ENCODE results near the gene SZRD1.

SZRD1 gene

GRCh38 chr1:16441282-16441665 is 74.2 kb downstream of the SZRD1 start:
- DNase-seq, result no peak

DNA sequence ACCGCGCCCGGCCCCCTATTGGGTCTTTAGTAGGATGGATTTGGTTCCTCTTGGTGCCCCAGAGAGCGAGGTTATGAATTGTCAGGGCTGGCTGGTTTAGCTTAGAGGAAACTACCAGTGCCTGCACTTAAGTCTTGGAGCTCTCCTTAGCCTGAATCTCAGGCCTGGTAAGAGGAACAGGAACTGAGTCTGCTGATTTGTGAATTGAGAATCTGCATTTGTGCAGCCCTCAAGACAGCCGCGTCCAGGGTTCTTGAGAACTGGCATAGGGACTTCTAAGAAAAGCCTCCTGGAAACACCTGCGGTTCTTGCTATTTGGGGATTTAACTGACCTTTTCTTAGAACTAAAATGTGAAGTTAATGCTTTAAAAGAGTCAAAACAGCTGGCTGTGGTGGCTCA is 75.2 kb downstream of the SZRD1 start:
- no peak for DNase-seq

GRCh38 chr1:16442941-16443340 is 75.9 kb downstream of the SZRD1 start:
- no peak for DNase-seq

DNA sequence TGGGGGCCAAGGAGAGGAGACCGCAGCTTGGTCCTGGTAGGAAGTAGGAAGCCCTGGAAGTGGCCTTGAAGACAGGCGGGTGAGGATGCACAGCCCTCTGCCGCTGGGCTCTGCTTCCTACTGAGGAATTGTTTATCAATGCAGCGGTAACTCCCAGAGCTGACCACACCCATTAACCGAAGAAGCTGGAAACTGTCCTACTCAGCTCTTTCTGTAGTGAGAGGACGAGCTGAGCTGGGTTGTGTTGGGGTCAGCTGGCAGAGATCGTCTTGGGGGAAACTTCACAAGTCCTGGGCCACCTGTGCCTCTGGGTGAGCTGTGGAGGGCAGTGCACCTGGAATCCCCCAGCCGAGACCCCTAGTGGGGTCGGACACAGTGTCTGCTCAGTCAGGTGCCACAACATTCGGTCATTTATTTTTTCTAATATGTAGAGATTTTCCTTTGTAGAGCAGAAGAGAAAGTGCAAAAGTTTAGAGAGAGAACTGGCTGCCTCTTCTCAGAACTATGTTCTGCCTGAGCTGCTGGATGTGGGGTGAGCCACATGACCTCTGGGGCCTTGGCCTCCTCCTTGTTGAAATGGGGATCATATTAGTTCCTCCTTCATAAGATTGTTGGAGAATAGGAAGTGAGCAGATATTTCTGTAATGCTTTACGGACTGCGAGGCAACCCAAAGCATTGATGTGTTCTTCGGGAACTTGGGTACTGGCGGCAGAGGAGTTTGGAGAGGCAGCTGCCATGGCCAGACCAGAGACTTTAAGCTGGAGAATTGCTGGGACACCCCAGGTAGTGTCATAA is 77.1 kb downstream of the SZRD1 start:
- DNase-seq, result no peak

DNA sequence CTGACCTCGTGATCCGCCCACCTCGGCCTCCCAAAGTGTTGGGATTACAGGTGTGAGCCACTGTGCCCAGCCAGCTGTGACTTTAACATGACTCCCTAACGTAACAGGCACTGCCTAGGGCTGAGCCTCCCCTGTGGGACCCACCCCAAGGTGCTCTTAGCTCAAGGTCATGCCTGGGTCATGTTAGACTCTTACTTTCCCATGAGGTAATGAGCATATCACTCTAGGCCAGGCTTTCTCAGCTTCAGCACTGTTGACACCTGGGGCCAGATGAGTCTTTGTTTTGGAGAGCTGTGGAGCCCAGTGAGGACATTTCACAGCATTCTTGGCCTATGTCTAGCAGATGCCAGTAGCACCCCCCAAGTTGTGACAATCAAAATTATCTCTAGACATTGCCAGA is 78.0 kb downstream of the SZRD1 start:
- no peak for DNase-seq

- DNase-seq, result no peak
Measured at GRCh38 chr1:16446116-16446515, 79.1 kb downstream of the SZRD1 start.

- DNase-seq, result no peak
Measured at GRCh38 chr1:16447641-16448040, 80.6 kb downstream of the SZRD1 start.

Measured in CD4-positive, alpha-beta T cell treated with Interleukin-12 subunit alpha and Interleukin-12 subunit beta, for 1 hour (primary cell).